ENCODE results near the gene SOX12.

Gene SOX12

DNA sequence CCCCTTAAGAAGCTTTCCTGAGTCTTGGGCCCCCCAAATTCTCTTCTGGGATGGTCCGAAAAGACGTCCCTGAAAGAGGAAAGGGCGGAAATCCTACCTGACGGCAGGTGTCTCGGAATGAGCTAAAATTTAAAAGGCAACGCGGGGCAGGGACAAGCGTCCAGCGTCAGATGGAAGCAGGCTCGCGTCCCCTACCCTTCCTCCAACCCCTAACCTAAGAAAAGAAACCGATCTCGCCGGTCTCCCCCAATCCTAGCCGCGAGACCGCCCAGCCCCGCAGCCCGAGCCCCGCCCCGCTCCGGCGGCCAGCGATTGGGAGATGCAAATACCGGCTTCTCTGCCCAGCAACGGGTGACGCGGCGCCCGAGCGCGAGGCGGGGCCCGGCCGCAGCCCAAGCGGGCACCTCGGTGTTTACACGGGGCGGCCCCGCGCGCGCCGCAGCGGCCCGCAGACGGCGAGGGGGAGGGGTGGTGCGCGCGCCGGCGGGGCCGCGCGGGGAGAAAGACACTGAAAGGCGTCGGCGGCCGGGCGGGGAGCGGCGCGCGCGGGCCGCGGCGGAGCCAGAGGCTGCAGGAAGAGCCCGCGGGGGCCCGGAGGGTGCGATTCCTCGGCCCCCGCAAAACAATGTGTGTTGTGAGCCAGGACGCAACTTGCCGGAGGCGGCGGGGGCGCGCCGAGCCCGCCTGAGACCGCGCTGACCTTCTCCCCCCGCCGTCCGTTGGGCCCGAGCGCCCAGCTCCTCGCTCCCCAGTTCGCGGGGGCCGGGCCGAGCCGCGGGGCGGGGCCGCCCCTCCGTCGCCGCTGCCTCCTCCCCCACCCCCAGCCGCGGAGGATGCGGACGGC is at the start of gene SOX12:
TSS of gene SOX12 (plus strand) at position 508 of the 844 bp plus-strand sequence. CDS start 373 bp downstream, outside the sequence.
- DNase-seq: peak; percentile 98

DNA sequence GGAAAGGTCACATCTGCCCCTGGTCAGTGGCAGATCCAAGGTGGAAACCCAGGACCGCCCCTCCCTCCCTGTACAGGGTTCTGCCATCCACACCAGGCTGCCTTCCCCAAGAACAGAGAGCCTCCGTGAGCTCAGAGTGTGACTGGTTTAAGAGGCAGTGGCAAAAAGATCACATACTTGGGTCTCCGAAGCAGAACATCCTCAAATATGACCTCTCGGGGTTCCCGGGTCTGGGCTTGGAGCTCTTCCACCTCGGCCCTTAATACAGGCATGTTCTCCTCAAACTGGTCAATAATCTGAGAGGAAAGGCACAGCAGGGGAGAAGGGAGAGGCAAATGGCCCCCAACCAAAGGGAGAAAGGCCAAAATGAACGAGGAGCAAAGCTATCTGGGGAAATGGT is 49.6 kb upstream of the SOX12 start:
- DNase-seq: no peak

DNA sequence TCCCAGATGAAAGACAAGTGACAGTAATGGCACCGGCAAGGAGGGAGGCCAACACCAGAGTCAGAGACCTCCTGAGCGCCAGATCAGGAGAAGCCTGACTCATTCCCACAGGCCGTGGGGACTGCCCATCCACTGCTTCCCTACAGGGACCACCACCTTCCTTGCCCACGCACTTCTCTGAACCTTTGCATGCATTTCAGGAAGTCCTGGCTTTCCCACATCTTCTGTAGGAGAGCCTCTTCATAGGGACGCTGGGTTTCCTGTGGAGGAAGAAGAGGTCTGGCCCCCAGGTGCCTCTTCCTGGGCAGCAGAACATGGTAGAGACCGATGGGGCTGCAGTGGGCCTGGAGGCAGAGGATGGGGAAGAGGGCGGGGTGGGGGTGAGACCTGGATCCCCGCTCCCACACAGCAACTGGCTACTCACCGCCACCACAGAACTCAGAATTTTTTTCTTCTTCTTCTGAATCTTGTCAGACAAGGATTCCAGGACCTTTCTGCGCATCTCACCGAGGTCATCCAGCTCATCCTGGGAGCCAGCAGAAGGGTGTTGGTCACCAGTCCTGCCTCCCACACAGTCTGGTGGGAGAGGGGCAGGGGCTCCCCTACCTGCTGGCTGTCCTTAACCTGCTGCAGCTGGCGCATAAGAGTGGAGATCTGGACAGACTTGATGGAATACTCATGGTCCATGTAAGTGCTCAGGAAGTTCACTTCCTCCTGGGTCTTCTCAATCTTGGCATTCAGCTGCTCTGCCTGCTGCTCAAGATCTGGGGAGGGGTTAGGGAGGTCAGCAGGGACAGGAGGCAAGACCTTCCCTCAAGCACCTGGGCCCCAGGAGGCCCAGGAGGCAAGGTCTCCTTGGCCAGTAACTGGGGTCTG is 48.5 kb upstream of the SOX12 start:
- DNase-seq: no peak

DNA sequence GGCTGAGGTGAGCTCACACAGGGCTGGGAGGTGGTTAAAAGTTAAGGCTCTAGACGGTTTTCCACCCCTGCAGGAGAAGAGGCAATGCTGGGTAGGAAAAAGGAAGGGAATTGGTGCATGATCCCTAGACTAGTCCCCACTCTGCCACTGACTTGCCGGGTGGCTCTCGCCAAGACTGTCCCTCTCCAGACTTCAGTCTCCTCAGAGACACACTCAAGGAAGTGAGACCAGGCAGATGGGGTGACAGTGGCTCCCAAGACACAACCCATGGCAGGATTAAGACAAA is 47.9 kb upstream of the SOX12 start:
- DNase-seq: no peak

DNA sequence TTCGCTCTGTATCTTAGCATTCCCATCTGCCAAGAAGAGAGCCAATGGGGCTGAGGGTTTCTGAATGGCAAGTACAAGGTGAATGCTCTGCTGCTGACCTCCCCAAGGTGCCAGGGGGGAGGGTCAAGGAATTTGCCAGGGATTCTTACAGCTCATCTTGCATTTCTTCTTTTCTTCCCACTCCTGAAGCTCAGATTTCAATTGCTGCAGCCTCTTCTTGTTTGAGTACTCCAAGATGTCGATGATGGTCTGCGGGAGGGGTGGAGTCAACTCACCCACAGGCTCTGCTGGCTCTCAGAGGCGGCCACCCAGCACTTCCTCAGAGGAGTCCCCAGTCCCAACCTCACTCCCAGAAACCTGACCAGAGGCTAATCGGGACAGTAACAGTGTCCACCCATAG is 47.2 kb upstream of the SOX12 start:
- DNase-seq: no peak

DNA sequence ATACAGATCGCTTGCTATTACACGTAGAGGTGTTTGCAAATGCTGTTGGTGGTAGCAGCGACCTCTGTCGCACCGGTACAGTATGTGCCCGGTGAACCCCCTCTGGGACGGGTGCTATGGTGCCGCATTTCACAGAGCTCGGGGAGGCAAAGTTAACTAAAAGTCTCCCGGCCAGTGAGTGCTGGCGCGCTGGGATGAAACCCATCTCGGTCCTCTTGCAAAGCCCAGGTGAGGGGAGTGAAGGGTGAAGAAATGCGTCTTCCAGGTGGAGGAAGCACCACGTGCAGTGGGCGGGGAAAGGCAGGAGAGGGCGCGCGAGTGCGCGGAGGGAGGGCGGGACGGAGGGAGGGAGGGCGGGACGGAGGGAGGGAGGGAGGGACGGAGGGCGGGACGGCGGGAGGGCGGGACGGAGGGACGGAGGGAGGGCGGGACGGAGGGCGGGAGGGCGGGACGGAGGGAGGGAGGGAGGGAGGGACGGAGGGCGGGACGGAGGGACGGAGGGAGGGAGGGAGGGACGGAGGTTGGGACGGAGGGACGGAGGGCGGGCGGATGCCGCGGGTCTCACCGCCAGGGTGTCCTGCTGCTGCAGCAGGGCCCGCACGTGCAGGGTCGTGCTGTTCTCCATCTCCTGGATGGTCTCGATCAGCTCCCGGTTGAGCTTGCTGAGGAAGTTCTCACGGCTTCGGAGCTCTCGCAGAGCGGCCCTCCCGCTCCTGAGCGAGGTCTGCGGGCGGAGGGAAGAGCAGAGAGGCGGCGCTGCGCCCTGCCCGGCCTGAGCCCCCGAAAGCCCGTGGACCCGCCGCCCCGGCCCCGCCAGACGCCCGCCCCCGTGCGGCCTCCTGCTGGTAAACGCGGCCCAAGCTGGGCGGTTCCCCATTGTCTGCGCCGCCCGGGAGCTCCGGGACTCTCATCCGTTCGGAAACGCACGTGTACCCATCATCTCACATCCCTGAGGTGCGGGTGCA is 46.5 kb upstream of the SOX12 start:
- DNase-seq: no peak

DNA sequence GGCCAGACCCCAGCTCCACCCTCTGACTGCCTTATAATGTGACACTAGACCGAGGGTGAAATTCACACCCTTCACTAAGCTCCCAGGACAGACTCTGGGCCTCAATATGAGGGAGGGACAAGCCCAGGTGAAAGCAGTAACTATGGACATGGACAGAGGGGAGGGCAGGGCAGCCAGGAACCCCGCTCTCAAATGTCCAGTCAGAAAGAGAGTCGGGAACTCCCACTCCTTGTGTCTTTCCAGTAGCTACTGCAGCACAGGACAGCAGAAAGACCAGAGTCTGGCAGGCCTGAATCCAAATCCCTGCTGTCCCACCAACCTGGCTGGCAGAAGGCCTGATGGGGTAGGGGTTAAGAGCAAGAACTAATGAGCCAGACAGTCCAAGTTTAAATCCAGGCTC is 41.2 kb upstream of the SOX12 start:
- DNase-seq: no peak

DNA sequence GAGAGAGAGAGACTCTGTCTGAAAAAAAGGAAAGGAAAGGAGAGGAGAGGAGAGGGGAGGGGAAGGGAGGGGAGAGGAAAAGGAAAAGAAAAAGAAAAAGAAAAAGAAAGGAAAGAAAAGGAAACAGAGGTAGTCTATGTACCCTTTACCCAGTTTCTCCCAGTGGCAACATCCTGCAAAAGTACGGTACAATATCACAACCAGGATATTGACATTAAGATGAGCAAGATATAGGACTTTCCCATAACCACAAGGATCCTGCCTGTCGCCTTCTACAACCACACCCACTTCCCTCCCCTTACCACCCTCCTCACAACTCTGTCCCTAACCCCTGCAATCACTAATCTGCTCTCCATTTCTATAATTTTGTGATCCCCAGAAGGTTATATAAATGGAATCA is 38.8 kb upstream of the SOX12 start:
- DNase-seq: no peak

DNA sequence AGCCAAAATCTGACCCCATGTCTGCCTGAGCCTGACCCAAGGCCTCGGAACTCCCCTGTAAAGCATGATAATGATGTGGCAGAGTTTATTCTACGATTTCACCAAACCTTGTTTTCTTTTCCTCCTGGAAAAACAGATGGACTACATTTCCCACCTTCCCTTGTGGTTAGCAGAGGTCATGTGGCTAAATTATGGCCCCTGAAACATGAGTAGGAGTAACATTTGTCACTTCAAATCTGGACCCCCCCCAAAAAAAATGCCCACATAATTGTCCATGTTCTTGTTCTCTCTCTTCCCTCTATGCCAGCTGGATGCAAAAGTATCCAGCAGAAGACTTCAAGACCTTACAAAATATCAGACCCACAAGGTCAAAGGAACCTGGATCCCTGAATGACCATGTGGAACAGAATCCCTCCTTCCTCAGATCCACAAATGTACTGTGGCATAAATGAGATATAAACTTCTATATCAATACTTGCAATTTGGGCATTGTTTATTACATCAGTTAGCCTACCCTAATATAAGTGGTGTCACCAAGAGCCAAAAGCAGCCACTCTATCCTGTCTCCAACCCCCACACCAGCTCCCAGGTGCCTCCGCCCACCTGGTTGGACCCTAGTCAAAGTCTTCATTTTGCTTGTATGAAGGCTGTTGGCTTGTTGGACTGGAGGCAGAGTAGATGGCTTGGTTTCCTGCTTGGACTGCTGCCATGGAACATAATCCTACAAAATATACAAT is 36.2 kb upstream of the SOX12 start:
- no peak for DNase-seq

DNA sequence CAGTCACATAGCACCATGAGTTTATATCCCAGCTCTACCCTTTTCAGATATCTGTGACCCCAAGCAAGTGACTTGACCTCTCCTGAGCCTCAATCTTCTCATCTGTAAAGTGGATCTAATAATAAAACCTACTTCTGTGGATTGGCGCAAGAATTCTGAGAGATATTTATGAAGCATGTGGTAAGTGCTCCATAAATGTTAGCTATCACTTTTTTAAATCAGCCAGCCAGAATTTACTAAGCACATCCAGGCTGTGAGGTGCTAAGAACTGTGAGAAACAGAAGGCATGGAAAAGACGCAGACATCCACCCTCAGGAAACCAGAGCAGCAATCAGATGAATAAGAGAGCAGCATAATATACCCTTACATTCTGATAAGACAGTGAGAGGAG is 35.7 kb upstream of the SOX12 start:
- DNase-seq: no peak

DNA sequence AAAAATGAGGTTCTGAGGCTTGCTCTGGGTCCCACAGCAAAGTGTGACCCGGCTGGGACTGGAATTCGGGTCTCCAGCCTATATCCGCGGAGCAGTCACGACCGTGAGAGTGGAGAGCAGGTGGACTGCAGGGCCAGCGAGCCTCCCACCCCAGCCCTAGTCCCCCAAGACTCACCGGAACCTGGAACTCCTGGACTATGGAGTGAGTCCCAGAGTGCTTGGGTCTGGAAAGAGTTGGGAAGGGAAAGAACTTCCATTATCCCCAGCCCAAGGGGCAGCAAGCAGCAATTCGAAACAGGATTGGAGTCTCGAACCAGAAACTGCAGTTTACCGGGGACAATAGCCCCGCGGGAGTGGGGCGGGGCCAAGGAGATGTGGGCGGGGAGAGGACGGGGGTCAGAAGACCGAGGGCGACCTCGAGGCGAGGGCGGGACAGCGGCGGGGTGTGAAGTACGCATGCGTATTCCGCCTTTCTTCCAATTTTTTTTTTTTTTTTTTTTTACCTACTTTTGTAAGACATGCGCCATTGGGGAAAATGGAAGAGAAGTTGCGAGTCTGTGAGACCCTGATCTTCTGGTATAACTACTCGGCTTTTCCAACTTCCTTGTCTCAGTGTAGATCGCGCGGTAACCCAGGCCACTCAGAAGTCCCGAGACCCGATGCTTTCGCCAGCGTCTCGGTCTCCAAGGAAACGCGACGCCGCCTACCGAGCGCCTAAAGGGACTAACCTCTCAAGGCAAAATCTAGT is 35.1 kb upstream of the SOX12 start, which contains the start of gene C20orf96:
TSS of gene C20orf96 (minus strand) at position 667 of the 748 bp plus-strand sequence. CDS start at position 527, 140 bp downstream.
- DNase-seq: peak; percentile 82

DNA sequence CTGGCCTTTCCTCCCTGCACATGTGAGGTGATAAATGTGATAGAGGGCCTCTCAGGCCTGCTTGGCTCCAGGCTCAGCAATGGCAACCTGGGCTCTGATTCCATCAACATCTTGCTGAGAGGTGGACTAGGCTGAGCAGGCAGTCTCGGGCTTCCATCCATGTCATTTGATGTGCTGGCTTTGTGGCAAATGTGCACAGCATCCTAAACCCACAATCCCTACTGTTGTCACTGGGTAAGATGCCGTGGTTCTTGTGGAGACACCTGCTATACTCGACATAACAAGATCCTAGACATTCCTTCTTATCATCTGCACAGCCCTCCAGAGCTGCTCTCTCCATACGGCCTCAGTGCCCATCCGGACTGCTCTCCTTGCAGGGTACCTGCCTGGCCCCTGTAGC is 30.8 kb upstream of the SOX12 start:
- no peak for DNase-seq

DNA sequence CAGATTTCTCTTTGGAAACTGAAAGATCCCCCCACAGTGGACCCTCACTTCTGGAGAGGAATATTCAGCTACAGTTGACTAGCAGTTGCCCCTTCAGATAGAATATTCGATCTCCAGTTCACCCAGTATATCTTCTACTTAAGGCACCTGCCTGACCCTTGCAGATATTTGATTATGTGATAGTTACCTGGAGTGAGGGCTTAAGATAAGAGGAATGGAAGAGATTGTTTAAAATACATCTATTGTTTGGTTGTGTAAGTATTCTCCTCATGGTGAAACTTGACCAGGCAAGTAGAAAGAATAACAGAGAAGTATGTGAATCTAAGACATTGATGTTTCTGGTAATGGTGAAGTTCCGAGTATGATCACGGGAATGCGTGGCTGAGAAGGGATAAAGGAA is 29.5 kb upstream of the SOX12 start:
- no peak for DNase-seq

DNA sequence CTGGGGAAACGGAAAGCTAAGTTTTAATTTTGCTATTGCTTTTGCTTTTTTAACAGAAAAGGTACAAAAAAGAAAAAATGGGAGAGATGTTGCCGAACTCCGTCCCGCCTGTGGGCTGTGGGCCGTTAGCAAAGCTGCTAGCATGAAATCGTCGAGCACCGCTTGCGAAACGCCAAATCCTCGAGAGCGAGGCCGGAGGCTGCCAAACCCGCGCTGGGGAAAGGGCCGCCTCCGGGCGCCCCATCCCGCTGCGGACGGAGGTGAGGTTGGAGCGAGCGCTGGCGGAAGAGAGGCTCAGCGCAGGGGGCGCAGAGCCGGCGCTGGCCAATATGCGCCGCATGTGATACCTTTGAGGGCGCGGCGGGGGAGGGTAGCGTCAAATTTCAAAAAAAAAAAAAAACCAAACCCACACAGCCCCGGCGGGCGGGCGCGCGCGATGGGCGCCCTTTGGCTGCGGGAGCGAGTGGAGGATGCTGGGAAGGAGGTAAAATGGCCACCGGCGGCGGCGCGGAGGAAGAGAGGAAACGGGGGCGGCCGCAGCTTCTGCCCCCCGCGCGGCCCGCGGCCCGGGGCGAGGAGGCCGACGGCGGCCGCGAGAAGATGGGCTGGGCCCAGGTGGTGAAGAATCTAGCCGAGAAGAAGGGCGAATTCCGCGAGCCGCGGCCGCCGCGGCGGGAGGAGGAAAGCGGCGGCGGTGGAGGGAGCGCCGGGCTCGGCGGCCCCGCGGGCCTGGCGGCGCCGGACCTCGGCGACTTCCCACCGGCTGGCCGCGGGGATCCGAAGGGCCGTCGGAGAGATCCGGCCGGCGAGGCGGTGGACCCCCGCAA is 28.0 kb upstream of the SOX12 start, which contains the start of gene ZCCHC3:
TSS of gene ZCCHC3 (plus strand) at position 473 of the 827 bp plus-strand sequence. CDS start at position 490, 17 bp downstream.
- peak; percentile 81 for DNase-seq

DNA sequence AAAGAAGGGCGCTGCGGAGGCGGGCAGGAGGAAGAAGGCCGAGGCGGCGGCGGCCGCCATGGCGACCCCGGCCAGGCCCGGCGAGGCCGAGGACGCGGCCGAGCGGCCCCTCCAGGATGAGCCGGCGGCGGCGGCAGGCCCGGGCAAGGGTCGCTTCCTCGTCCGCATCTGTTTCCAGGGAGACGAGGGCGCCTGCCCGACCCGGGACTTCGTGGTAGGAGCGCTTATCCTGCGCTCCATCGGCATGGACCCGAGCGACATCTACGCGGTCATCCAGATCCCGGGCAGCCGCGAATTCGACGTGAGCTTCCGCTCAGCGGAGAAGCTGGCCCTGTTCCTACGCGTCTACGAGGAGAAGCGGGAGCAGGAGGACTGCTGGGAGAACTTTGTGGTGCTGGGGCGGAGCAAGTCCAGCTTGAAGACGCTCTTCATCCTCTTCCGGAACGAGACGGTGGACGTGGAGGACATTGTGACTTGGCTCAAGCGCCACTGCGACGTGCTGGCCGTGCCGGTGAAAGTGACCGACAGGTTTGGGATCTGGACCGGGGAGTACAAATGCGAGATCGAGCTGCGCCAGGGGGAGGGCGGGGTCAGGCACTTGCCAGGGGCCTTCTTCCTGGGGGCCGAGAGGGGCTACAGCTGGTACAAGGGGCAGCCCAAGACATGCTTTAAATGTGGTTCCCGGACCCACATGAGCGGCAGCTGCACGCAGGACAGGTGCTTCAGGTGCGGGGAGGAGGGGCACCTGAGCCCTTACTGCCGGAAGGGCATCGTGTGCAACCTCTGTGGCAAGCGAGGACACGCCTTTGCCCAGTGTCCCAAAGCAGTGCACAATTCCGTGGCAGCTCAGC is 27.2 kb upstream of the SOX12 start:
- peak; percentile 32 for DNase-seq

DNA sequence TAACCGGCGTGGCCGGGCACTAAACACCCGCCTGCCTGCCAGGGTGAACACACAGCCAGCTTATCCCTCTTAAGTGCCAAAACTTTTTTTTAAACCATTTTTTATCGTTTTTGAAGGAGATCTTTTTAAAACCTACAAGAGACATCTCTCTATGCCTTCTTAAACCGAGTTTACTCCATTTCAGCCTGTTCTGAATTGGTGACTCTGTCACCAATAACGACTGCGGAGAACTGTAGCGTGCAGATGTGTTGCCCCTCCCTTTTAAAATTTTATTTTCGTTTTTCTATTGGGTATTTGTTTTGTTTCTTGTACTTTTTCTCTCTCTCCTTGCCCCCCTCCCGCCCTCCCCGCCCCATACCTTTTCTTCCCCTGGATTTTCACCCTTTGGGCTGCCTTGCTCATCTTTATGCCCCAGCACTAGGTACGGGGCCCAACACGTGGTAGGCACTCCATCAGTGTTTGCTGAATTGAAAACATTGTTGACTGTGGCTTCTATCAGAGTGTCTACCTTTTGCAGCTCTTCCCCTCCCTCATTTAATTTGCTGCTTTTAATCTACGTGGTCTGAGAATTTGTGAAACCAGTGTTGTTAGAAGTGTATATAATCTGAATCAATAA is 26.5 kb upstream of the SOX12 start:
- DNase-seq: no peak

DNA sequence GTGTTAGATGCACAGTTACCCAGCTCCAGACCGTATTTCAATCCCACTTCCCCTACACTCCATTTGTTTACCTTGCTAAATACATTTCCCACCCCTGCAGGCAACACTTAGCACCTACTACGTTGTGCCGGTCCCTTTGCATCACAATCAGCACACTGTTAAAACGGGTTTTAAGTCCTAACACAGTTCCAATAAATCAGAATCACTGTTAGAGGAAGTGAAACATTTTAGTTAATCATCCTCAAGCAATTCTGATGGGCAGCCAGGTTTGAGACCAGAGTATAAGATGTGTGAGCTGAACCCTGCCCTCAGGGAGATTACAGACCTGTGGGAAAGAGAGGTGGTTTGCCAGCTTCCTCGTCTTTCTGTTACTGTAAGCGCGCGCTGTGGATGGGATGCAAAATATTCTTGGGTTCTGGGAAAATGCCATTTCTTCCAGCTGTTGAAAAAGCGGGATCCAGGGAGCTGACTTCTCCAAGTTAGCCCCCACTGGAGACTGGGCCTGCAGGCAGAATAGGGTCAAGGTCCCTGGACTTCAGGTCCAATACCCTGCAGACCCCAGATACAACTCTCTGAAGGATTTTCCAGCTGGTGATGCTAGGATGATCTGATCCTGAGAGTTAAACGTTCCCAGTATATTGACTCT is 24.9 kb upstream of the SOX12 start:
- DNase-seq: no peak

All from stimulated activated CD4-positive, alpha-beta T cell treated with anti-CD3 and anti-CD28 coated beads, Interleukin-12 subunit alpha, Interleukin-12 subunit beta, amount 100 ng/mL, for 4 hours (primary cell).